ENCODE results near the gene TFB2M. TPM values are rescaled to one million over a fixed set of nuclear protein-coding genes. Genes with fewer than 3 reads are reported as not detected.
"Not testable (repeated sequence)": the region's sequence is repeated elsewhere in the genome, so short reads cannot be mapped to it uniquely, and the experiment has no call there.

TFB2M gene
- total RNA-seq, 2 experiments from 2014 or later = 8.0 to 9.0 TPM

- H3K36me3 Mint-ChIP-seq (ENCODE audit: low read depth) = peaks cover 34% of the 10 kb centered on the region
- H3K27ac ChIP-seq (ENCODE audit: low read depth in 1 of 2, low read length in 2 of 2) = peak overlapping the region in 1 of 2 donors; percentile 37
Observed at GRCh38 chr1:246573491-246573890, 7.4 kb upstream of the TFB2M start.

GRCh38 chr1:246572785-246573184 lies 6.7 kb upstream of the TFB2M start:
- H3K9me3 ChIP-seq (ENCODE audit: control insufficient read depth in 1 of 2, insufficient read depth in 1 of 2, low read length in 2 of 2) = no peaks in the 10 kb centered on the region
- H3K4me1 Mint-ChIP-seq (ENCODE audit: low read depth) = peaks cover 72% of the 10 kb centered on the region
- no peak overlapping the region for H3K4me3 ChIP-seq (ENCODE audit: low read length)
- intact Hi-C loops (cut with DNase I, micrococcal nuclease) = loop anchor here in 1 of 2 experiments (10.0 kb wide), 1 partner anchor 1608 kb away; a partner anchor contains a TSS
- no peaks in the 10 kb centered on the region for H3K27me3 ChIP-seq (ENCODE audit: control insufficient read depth in 1 of 2, insufficient read depth in 2 of 2, low read length in 2 of 2)
- TF ChIP-seq, protein P1, sequence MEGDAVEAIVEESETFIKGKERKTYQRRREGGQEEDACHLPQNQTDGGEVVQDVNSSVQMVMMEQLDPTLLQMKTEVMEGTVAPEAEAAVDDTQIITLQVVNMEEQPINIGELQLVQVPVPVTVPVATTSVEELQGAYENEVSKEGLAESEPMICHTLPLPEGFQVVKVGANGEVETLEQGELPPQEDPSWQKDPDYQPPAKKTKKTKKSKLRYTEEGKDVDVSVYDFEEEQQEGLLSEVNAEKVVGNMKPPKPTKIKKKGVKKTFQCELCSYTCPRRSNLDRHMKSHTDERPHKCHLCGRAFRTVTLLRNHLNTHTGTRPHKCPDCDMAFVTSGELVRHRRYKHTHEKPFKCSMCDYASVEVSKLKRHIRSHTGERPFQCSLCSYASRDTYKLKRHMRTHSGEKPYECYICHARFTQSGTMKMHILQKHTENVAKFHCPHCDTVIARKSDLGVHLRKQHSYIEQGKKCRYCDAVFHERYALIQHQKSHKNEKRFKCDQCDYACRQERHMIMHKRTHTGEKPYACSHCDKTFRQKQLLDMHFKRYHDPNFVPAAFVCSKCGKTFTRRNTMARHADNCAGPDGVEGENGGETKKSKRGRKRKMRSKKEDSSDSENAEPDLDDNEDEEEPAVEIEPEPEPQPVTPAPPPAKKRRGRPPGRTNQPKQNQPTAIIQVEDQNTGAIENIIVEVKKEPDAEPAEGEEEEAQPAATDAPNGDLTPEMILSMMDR (IDR thresholded peaks at IDR 0.05) = no peak
- ChIA-PET POLR2A (interaction anchor here (0.6 to 2.0 kb wide), 3 partner anchors 8 to 20 kb away, joined by 3 to 8 read pairs (median 5); no protein-coding TSS in a partner anchor), CTCF (no interaction called here)
- no peaks in the 10 kb centered on the region for H3K27me3 Mint-ChIP-seq
- ATAC-seq (ENCODE audit: poor library complexity) (no peak), DNase-seq (peak in 1 of 14 experiments; percentile 21)
- H3K27ac Mint-ChIP-seq = peak overlapping the region; percentile 87
- peak overlapping the region; percentile 68 for H3K4me3 Mint-ChIP-seq
- peaks cover 53% of the 10 kb centered on the region for H3K4me1 ChIP-seq (ENCODE audit: insufficient read depth, low read length)
- H3K27ac ChIP-seq (ENCODE audit: low read depth in 1 of 2, low read length in 2 of 2) = peak overlapping the region in 1 of 2 donors; percentile 37
- H3K36me3 Mint-ChIP-seq (ENCODE audit: low read depth) = peaks cover 30% of the 10 kb centered on the region
- H3K9me3 Mint-ChIP-seq = peaks cover 2% of the 10 kb centered on the region
- H3K36me3 ChIP-seq (ENCODE audit: insufficient read depth, low read length) = no peaks in the 10 kb centered on the region

More at GRCh38 chr1:246573491-246573890, 7.4 kb upstream of the TFB2M start:
- Mint-ChIP-seq H3K27ac (peak overlapping the region; percentile 87), H3K4me3 (peak overlapping the region; percentile 68), H3K27me3 (no peaks in the 10 kb centered on the region), H3K4me1 (ENCODE audit: low read depth) (peaks cover 71% of the 10 kb centered on the region), H3K9me3 (peaks cover 2% of the 10 kb centered on the region)
- no peak for DNase-seq
- intact Hi-C loops (cut with DNase I, micrococcal nuclease) = loop anchor here in 1 of 2 experiments (10.0 kb wide), 1 partner anchor 1609 kb away; a partner anchor contains a TSS
- TF ChIP-seq, protein P1 (IDR thresholded peaks at IDR 0.05) = no peak
- H3K4me3 ChIP-seq (ENCODE audit: low read length) = no peak overlapping the region
- no peaks in the 10 kb centered on the region for H3K27me3 ChIP-seq (ENCODE audit: control insufficient read depth in 1 of 2, insufficient read depth in 2 of 2, low read length in 2 of 2)
- CTCF ChIA-PET = interaction anchor here (1.4 kb wide), 1 partner anchor 116 kb away, joined by 3 read pairs; no protein-coding TSS in a partner anchor
- H3K36me3 ChIP-seq (ENCODE audit: insufficient read depth, low read length) = no peaks in the 10 kb centered on the region
- H3K9me3 ChIP-seq (ENCODE audit: control insufficient read depth in 1 of 2, insufficient read depth in 1 of 2, low read length in 2 of 2) = no peaks in the 10 kb centered on the region
- peaks cover 53% of the 10 kb centered on the region for H3K4me1 ChIP-seq (ENCODE audit: insufficient read depth, low read length)
- POLR2A ChIA-PET = interaction anchor here (0.6 to 2.0 kb wide), 3 partner anchors 9 to 1631 kb away, joined by 3 to 5 read pairs (median 3); no protein-coding TSS in a partner anchor
- ATAC-seq (ENCODE audit: poor library complexity) = no peak

DNA sequence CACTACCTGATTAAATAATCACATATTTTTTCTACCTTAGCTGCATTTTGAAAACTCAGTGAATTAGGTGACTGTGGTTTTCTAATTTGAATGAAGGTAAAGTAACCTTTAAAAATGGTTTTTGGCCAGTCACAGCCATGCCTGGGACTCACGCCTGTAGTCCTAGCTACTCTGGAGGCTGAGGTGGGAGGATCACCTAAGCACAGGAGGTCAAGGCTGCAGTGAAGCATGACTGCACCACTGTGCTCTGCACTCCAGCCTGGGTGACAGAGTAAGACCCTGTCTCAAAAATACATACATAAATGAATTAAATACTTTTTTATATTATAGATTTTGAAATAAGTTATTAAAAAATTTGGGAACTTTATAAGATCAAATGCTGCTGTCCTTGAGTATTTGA lies 5.9 kb upstream of the TFB2M start:
- POLR2A ChIA-PET = interaction anchor here (1.4 kb wide), 1 partner anchor 11 kb away, joined by 8 read pairs; no protein-coding TSS in a partner anchor
- H3K4me1 Mint-ChIP-seq (ENCODE audit: low read depth) = peaks cover 72% of the 10 kb centered on the region
- H3K27me3 ChIP-seq (ENCODE audit: control insufficient read depth in 1 of 2, insufficient read depth in 2 of 2, low read length in 2 of 2) = no peaks in the 10 kb centered on the region
- DNase-seq = no peak
- intact Hi-C loops (cut with DNase I, micrococcal nuclease) = loop anchor here in 1 of 2 experiments (10.0 kb wide), 1 partner anchor 1607 kb away; a partner anchor contains a TSS
- H3K4me3 ChIP-seq (ENCODE audit: low read length) = peak overlapping the region; percentile 42
- H3K36me3 ChIP-seq (ENCODE audit: insufficient read depth, low read length) = no peaks in the 10 kb centered on the region
- TF ChIP-seq, protein P1 (IDR thresholded peaks at IDR 0.05) = no peak
- H3K9me3 ChIP-seq (ENCODE audit: control insufficient read depth in 1 of 2, insufficient read depth in 1 of 2, low read length in 2 of 2) = no peaks in the 10 kb centered on the region
- CTCF ChIA-PET = no interaction called here
- no peak for ATAC-seq (ENCODE audit: poor library complexity)
- H3K4me3 Mint-ChIP-seq = peak overlapping the region; percentile 89
- H3K36me3 Mint-ChIP-seq (ENCODE audit: low read depth) = peaks cover 27% of the 10 kb centered on the region
- H3K9me3 Mint-ChIP-seq = peaks cover 2% of the 10 kb centered on the region
- H3K27ac Mint-ChIP-seq = peak overlapping the region; percentile 96
- H3K27ac ChIP-seq (ENCODE audit: low read depth in 1 of 2, low read length in 2 of 2) = peak overlapping the region; percentile 67 to 82
- peaks cover 54% of the 10 kb centered on the region for H3K4me1 ChIP-seq (ENCODE audit: insufficient read depth, low read length)
- no peaks in the 10 kb centered on the region for H3K27me3 Mint-ChIP-seq

DNA sequence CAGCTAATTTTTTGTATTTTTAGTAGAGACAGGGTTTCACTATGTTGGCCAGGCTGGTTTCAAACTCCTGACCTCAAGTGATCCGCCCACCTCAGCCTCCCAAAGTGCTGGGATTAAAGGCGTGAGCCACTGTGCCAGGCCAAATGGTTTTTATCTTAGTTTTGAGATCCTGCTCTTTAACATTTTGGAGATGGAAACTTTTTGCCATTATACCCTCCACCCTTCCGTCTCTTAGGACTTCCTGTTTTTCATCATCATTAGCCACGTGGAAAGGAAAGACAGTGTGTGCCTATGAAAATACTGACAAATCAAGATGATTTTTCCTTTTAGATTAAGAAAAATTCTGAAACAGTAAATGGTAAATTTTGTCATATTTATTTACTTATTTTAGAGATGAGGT lies 5.2 kb upstream of the TFB2M start:
- H3K36me3 Mint-ChIP-seq (ENCODE audit: low read depth) = peaks cover 30% of the 10 kb centered on the region
- CTCF ChIA-PET; H3K9me3 ChIP-seq (ENCODE audit: control insufficient read depth in 1 of 2, insufficient read depth in 1 of 2, low read length in 2 of 2); H3K9me3 Mint-ChIP-seq; ATAC-seq (ENCODE audit: poor library complexity); H3K27me3 Mint-ChIP-seq; H3K27me3 ChIP-seq (ENCODE audit: control insufficient read depth in 1 of 2, insufficient read depth in 2 of 2, low read length in 2 of 2); H3K36me3 ChIP-seq (ENCODE audit: insufficient read depth, low read length): not testable (repeated sequence)
- peak overlapping the region; percentile 67 to 82 for H3K27ac ChIP-seq (ENCODE audit: low read depth in 1 of 2, low read length in 2 of 2)
- intact Hi-C loops (cut with DNase I, micrococcal nuclease) = loop anchor here in 1 of 2 experiments (10.0 kb wide), 1 partner anchor 1607 kb away; a partner anchor contains a TSS
- H3K27ac Mint-ChIP-seq = peak overlapping the region; percentile 96
- peak overlapping the region; percentile 89 for H3K4me3 Mint-ChIP-seq
- peaks cover 69% of the 10 kb centered on the region for H3K4me1 Mint-ChIP-seq (ENCODE audit: low read depth)
- POLR2A ChIA-PET = interaction anchor here (1.4 to 2.7 kb wide), 2 partner anchors 8 to 12 kb away, joined by 8 to 11 read pairs; no protein-coding TSS in a partner anchor
- peak overlapping the region; percentile 42 for H3K4me3 ChIP-seq (ENCODE audit: low read length)
- H3K4me1 ChIP-seq (ENCODE audit: insufficient read depth, low read length) = peaks cover 49% of the 10 kb centered on the region
- peak in 3 of 14 experiments; percentile 44 to 69 (median 46) for DNase-seq
